ENCODE data around the gene GLRX2.
A peak's percentile ranks its signal among the peaks of the same experiment; 100 is the strongest.

The GLRX2 gene

GRCh38 chr1:193140254-193140653, 35.0 kb upstream of the GLRX2 start:
- Histone ChIP-seq H3K27ac (no peak overlapping the region), H3K4me3 (no peak overlapping the region)
- no peak for TF ChIP-seq CTCF (IDR thresholded peaks at IDR 0.05)
- DNase-seq (ENCODE audit: low spot score), result no peak

- Histone ChIP-seq H3K4me3 (no peak overlapping the region), H3K27ac (no peak overlapping the region)
- DNase-seq (ENCODE audit: low spot score), result no peak
- no peak for TF ChIP-seq CTCF (IDR thresholded peaks at IDR 0.05)
Measured at GRCh38 chr1:193131266-193131860, 26.1 kb upstream of the GLRX2 start.

GRCh38 chr1:193125369-193125768, 20.2 kb upstream of the GLRX2 start:
- TF ChIP-seq CTCF (IDR thresholded peaks at IDR 0.05), result no peak
- Histone ChIP-seq H3K4me3 (no peak overlapping the region), H3K27ac (no peak overlapping the region)
- no peak for DNase-seq (ENCODE audit: low spot score)

GRCh38 chr1:193123751-193124150, 18.5 kb upstream of the GLRX2 start:
- H3K27ac ChIP-seq, result no peak overlapping the region
- no peak for TF ChIP-seq CTCF (IDR thresholded peaks at IDR 0.05)
- H3K4me3 ChIP-seq, result peak overlapping the region; percentile 79
- no peak for DNase-seq (ENCODE audit: low spot score)

- Histone ChIP-seq H3K27ac (peak within 1 kb of the TSS; percentile 93 to 98), H3K4me3 (peak within 1 kb of the TSS; percentile 79)
- DNase-seq (ENCODE audit: low spot score), result peak; percentile 99
- TF ChIP-seq CTCF (IDR thresholded peaks at IDR 0.05), result peak; percentile 85
Measured at GRCh38 chr1:193121616-193122593, 16.7 kb upstream of the GLRX2 start, which contains the start of gene CDC73. Gene CDC73, plus strand, starts transcription at chr1:193122031. Its CDS starts 170 bp downstream, at chr1:193122201.

GRCh38 chr1:193120604-193121166, 15.5 kb upstream of the GLRX2 start:
- DNase-seq (ENCODE audit: low spot score), result no peak

More at GRCh38 chr1:193120604-193121166, 15.5 kb upstream of the GLRX2 start:
- TF ChIP-seq CTCF (IDR thresholded peaks at IDR 0.05), result no peak
- Histone ChIP-seq H3K4me3 (peak overlapping the region; percentile 79), H3K27ac (no peak overlapping the region)
